Liver (tissue), 3 donors: ENCODE data around the gene FXYD4.

Experiments
- ATF3 ChIP-seq: IDR thresholded peaks from 2 replicates; pipeline ENCODE4 v1.6.1; 2016; ENCODE audit warnings: antibody characterized with exemption
- EGR1 ChIP-seq, 2 donors: IDR thresholded peaks; 2 replicates each; pipeline ENCODE4 v1.6.1; 2016 to 2018; ENCODE audit warnings: antibody characterized with exemption in 2 of 2, low read depth in 2 of 2
- GABPA ChIP-seq, 2 donors: IDR thresholded peaks in 1 of 2; conservative IDR thresholded peaks in 1 of 2; 2 replicates each; pipeline ENCODE4 v1.6.1; 2016; ENCODE audit warnings: antibody characterized with exemption in 2 of 2, mild to moderate bottlenecking in 1 of 2, moderate library complexity in 1 of 2
- HNF4G ChIP-seq: IDR thresholded peaks from 2 replicates; pipeline ENCODE4 v1.6.1; 2016; ENCODE audit warnings: antibody characterized with exemption
- JUND ChIP-seq, 2 donors: IDR thresholded peaks; 2 replicates each; pipeline ENCODE4 v1.6.1; 2016; ENCODE audit warnings: antibody characterized with exemption in 2 of 2
- MAX ChIP-seq: IDR thresholded peaks from 2 replicates; pipeline ENCODE4 v1.6.1; 2016; ENCODE audit warnings: antibody characterized with exemption
- NR2F2 ChIP-seq: IDR thresholded peaks from 2 replicates; pipeline ENCODE4 v1.6.1; 2016; ENCODE audit warnings: antibody characterized with exemption
- RAD21 ChIP-seq, 2 donors: IDR thresholded peaks; 2 replicates each; pipeline ENCODE4 v1.6.1; 2016; ENCODE audit warnings: antibody characterized with exemption in 2 of 2, mild to moderate bottlenecking in 2 of 2
- REST ChIP-seq: IDR thresholded peaks from 2 replicates; pipeline ENCODE4 v1.6.1; 2016; ENCODE audit warnings: antibody characterized with exemption, mild to moderate bottlenecking
- SP1 ChIP-seq: IDR thresholded peaks from 2 replicates; pipeline ENCODE4 v1.6.1; 2018; ENCODE audit warnings: antibody characterized with exemption, mild to moderate bottlenecking
- YY1 ChIP-seq: IDR thresholded peaks from 2 replicates; pipeline ENCODE4 v1.6.1; 2016; ENCODE audit warnings: antibody characterized with exemption, mild to moderate bottlenecking
- TF ChIP-seq, protein P1 (sequence below): fragments of 150-350 bp; IDR thresholded peaks from 2 replicates; pipeline ENCODE4 v1.5.1; 2017; ENCODE audit warnings: improper control_type of control experiment, low read depth, low read length; ENCODE audit not compliant: missing input control
- TF ChIP-seq, protein P2 (sequence below): IDR thresholded peaks from 2 replicates; pipeline ENCODE4 v1.6.1; 2016; ENCODE audit warnings: antibody characterized with exemption
- donor health status: healthy.
- donor health status: healthy.

GRCh38 chr10:43421519-43421918 is 50.1 kb downstream of the FXYD4 start:
- TF ChIP-seq, protein P1, sequence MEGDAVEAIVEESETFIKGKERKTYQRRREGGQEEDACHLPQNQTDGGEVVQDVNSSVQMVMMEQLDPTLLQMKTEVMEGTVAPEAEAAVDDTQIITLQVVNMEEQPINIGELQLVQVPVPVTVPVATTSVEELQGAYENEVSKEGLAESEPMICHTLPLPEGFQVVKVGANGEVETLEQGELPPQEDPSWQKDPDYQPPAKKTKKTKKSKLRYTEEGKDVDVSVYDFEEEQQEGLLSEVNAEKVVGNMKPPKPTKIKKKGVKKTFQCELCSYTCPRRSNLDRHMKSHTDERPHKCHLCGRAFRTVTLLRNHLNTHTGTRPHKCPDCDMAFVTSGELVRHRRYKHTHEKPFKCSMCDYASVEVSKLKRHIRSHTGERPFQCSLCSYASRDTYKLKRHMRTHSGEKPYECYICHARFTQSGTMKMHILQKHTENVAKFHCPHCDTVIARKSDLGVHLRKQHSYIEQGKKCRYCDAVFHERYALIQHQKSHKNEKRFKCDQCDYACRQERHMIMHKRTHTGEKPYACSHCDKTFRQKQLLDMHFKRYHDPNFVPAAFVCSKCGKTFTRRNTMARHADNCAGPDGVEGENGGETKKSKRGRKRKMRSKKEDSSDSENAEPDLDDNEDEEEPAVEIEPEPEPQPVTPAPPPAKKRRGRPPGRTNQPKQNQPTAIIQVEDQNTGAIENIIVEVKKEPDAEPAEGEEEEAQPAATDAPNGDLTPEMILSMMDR = no peak
- no peak for TF ChIP-seq SP1
- TF ChIP-seq EGR1 (IDR thresholded peaks at IDR 0.05; ENCODE audit: low read depth in 2 of 2) = no peak
- TF ChIP-seq NR2F2 = no peak
- TF ChIP-seq JUND (IDR thresholded peaks at IDR 0.05) = no peak
- TF ChIP-seq YY1 = no peak
- TF ChIP-seq HNF4G = no peak
- TF ChIP-seq GABPA (IDR thresholded peaks at IDR 0.05 in 1 of 2, conservative IDR thresholded peaks at IDR 0.05 in 1 of 2) = no peak
- no peak for TF ChIP-seq MAX
- no peak for TF ChIP-seq REST
- TF ChIP-seq, protein P2, sequence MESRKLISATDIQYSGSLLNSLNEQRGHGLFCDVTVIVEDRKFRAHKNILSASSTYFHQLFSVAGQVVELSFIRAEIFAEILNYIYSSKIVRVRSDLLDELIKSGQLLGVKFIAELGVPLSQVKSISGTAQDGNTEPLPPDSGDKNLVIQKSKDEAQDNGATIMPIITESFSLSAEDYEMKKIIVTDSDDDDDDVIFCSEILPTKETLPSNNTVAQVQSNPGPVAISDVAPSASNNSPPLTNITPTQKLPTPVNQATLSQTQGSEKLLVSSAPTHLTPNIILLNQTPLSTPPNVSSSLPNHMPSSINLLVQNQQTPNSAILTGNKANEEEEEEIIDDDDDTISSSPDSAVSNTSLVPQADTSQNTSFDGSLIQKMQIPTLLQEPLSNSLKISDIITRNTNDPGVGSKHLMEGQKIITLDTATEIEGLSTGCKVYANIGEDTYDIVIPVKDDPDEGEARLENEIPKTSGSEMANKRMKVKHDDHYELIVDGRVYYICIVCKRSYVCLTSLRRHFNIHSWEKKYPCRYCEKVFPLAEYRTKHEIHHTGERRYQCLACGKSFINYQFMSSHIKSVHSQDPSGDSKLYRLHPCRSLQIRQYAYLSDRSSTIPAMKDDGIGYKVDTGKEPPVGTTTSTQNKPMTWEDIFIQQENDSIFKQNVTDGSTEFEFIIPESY = no peak
- TF ChIP-seq RAD21 (IDR thresholded peaks at IDR 0.05) = no peak
- TF ChIP-seq ATF3 = no peak
